NCI-H2227 (cell line): ENCODE results near the gene RTN4IP1.
"Not testable (repeated sequence)": the region's sequence is repeated elsewhere in the genome, so short reads cannot be mapped to it uniquely, and the experiment has no call there.

ENCODE experiments used
- DNase-seq: peaks from one replicate; lab custom pipeline; 2025; ENCODE audit not compliant: unreplicated experiment; lab: John Stamatoyannopoulos, UW

Gene RTN4IP1

GRCh38 chr6:106548926-106549455 lies 80.3 kb downstream of the RTN4IP1 start:
- not testable (repeated sequence) for DNase-seq

DNA sequence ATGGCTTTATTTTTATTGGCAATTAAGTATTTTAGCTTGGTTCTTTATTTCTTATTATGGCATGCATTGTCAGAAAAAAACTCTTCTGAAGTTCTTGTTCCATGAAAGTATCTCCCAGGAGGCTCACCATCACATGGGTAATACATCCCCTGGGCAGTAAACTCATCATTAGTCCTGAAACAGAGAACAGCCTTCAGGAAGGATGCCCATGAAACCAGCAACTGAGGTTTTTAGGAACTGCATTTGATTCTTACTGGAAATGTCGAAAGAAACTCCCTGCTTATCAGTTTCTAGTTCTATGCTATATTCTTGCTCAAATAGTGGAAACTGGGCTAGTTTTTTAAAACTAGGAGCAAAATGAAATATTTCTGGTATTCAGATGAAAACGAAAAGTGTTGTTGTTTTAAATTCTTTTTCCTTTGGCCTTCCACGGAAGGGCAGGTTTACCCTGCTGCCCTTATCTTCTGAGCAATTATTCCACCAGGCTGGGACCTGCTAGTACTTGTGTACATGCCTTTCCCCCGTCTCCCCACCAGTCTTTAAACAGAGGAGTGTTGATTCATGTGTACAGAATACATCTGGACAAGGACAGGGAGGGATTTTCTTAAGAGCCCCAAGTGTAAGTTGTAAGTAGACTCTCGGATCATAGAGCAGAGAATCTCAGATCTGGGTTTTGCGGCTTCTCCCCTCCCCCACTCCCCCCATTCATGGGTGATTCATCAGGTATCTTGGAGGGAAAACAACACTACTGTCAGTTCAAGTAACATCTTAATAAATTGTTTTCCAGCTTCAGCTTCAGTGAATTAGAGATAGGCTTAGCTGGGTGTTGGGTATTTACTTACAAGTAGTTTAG lies 81.5 kb downstream of the RTN4IP1 start:
- no peak for DNase-seq

DNA sequence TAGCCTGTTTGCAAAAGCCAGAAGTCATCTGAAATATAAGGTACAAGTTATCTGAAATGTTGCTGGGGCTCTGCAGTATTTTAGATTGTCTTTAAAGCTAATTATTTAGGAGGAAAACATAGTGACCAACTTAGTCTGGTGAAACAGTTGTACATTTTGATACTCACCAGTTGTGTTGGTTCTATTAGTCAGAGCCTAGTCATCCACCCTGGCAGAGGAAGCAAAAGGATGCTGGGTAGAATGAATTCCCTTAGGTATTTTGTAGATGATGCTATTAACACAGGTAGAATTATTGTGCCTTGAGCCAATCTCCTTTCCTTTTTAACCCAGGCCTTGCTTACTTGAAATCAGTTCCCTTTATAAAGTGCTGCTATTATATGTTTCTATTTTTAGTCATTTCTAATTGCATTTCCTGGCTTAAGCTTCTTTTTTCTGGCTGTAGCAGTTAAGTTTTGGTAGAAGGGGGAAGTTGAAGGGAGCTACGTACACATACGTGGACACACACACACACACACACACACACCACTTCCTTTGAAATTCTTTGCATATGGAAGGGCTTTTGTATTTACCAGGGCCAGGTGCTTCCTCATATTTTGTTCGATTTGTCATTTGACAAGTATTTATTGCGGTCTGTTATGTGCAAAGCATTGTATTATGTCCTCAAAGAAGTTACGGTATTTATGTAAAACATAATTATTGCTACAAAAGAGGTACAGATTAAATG lies 82.4 kb downstream of the RTN4IP1 start:
- DNase-seq = no peak

GRCh38 chr6:106546261-106546690 lies 83.0 kb downstream of the RTN4IP1 start:
- DNase-seq = no peak

DNA sequence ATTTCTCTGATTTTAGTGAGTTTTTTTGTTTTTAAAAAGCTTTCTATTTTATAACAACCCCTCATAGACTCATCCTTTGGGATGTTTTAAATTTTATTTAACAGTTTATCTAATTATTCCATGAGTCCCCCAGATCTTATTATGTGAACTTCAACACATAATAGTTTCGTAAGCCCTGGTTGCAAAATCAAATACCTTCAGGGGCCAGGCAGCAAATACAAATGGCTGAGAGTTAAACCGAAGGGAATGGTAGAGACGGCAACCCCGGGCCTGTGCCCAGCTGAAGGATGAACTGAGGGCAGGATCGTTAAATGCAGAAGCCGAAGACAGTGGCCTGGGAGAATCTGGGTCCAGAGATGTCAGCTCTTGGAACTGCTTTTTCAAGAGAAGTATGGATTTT lies 88.4 kb downstream of the RTN4IP1 start:
- DNase-seq = no peak

DNA sequence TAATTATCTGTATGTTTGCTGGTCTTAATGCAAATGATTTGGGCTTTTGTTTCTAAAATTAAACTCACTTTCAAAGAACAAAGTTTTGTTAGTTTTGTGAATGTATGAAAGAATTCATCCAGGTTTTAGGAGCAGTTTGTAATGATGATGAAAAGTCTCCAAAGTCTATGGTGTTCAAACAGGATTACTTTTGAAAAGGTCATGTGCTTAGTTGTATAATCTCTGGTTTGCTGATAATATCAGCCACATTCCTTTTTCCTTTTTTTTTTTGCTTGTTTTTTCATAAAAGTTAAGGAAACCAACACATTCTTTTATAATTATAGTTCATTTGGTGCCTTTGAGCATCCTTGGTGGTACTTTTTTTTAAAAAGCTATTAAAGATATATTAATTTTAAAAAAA lies 88.9 kb downstream of the RTN4IP1 start:
- DNase-seq = no peak

DNA sequence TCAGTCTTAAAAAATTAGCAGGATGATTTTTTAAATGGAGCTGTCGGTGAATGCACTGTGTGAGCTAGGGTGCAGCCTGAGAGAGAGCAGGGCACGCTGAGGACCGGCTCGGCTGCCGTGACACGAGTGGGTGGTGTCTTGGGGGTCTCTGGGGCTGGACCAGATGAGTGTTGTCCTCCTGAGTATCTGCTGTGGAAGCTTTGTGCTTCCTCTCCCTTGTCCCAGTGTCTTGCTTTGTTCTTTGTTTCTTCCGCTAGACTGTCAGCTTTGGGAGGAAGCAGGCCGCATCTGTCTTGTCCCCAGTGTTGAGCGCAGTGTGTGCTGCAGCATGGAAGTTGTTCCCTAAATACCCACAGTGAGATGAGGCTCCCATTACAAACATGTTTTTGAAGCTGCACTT lies 89.4 kb downstream of the RTN4IP1 start:
- no peak for DNase-seq

DNA sequence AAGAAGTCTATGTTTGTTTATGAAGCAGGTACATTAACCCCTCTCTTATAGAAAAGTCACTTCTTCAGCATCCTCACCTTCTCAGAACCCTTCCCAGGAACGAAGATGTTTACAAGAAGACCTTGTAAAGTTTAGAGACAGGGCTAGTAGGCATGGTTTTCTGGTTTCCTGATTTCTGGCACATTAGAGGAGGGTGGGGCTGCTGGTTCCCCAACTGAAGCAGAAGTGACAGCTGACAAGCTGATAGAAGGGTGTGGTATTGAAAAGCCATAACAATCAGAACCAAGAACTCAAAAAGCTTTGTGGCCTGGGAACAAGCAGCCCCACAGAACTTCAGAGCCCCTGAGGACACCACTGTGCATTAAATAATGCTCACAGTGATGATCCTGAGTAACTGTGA lies 91.2 kb downstream of the RTN4IP1 start:
- no peak for DNase-seq

DNA sequence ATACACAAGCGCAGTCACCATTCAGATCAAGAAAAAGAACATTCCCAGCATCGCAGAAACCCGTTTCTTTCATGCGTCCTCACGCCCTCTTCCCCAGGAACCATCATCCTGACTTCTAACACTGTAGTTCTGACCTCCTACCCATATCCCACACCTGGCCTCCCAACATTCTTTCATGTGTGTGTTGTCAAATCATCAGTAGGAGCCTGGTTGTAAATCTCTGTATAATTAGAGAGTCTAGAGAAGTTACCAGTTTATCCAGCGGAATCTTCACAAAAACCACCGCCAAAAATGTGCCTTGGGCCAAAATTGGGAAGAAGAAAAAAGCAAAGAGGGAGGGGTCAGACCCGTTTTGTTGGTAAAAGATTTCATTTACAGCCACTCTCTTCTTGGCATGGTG lies 91.6 kb downstream of the RTN4IP1 start:
- DNase-seq = no peak

DNA sequence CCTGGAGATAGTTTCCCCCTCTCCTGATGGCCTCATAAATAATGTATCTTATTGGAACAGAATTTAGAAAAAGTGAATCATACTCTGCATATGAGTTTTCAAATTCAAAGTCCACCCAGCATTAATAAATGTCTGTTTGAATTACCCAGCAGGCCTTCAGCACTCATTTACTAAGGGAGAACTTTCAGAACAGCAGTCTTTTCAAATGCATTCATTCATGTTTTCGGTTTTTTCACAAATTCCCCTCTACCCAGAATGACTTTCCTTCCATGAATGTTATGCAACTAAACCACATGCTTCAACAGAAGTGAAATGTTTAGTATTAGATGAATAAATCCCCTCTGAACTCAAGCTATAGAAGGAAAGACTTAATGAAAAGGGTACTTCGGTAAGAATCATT lies 92.4 kb downstream of the RTN4IP1 start:
- no peak for DNase-seq

DNA sequence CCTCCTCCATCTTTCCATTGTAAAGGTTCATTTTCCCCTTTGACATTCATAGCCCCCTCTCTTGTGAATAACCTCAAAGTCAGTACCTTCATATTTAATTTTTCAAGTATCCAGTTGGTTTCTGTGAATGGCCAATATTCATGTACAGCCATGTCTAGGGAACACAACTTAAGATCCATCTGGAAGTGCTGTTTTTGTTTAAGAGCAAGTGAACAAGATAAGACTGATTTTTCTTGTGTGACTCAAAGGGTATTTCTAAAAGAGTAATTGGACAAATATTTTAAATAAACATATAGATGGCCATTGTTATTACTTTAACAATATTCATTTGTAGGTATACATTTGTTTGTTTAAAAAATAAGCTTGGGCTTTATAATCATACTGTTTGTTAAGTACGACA lies 92.9 kb downstream of the RTN4IP1 start:
- no peak for DNase-seq

GRCh38 chr6:106535012-106535411 lies 94.3 kb downstream of the RTN4IP1 start:
- DNase-seq = no peak

DNA sequence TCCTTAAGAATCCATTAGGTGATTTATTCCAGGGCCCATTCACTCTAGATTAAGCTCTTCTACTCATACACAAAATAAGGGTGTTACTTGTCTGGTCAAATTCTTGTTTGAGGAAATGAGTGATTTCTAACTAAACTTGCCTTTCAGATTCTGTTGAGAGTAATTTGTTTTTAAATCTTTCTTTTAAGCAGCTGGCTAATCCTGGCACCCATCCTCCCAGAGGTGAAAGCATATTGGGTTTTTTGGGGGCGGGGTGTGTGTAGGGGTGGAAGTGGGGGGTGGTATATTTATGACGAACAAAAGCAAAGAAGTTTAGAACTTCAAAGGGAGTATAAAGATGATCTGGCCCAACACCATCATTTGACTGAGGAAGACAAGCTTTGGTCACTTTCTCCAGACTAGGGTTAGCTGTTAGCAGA lies 94.7 kb downstream of the RTN4IP1 start:
- DNase-seq = no peak

DNA sequence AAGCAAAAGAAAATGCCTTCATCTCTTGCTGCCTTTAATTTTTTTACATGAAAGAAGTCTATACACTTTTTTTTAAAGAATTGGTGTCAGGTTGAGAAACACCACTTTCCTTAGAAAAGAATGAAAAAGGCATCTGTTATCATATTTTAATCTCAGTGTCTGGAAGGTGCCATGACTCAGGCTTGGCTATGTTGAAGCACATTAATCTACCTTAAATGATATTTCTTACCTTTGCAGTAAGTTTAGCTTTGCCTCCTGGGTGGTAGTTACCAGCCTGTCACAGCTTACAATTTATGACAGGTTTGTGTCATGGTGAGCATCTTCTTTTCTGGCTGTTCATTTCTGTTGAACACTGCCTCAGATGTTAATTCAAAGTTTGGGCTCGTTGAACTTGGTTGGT lies 95.3 kb downstream of the RTN4IP1 start:
- no peak for DNase-seq

GRCh38 chr6:106533054-106533453 lies 96.2 kb downstream of the RTN4IP1 start:
- no peak for DNase-seq

- no peak for DNase-seq
Measured at GRCh38 chr6:106530502-106530901, 98.8 kb downstream of the RTN4IP1 start.

DNA sequence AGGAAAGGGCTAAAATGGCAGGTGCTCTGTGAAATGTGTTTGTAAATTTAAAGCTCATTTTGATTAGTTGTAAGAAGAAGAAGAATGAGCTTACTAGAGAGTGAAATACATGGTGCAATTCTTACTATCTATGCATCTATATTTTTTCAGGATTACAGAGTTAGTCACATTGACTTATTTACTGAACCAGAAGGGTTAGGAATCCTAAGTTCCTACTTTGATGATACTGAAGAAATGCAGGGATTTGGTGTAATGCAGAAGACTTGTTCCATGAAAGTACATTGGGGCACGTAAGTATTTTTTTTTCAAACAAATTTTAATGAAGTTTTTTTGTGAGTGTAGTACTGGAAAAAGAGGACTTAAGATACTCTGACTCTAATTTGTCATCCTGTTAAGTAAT lies 99.3 kb downstream of the RTN4IP1 start:
- no peak for DNase-seq

DNA sequence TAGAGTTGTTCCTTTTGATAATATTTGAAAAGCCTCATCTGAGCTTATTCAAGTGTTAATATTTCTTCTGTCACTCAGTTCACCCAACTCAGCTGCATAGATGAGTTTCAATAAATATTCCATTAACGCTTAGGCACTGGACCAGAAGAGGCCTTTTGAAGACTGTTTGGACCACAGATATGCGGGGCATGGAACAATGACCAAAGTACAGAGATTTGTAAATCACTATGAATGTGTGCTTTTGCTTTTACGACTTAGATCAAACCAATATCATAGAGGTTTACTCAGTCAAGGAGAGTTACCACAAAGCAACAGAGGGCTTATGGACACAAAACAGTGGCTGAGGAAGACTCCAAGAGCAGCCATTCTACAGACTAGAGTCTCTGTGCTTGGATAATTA lies 99.9 kb downstream of the RTN4IP1 start:
- no peak for DNase-seq

GRCh38 chr6:106528521-106528920 lies 100.8 kb downstream of the RTN4IP1 start:
- DNase-seq = no peak

- no peak for DNase-seq
Measured at GRCh38 chr6:106527979-106528378, 101.3 kb downstream of the RTN4IP1 start.

GRCh38 chr6:106527117-106527516 lies 102.2 kb downstream of the RTN4IP1 start:
- no peak for DNase-seq

GRCh38 chr6:106525882-106526275 lies 103.4 kb downstream of the RTN4IP1 start:
- DNase-seq = no peak
